NT2/D1 (cell line): ENCODE measurements around the gene TMEM240.
"Not testable (repeated sequence)": the region's sequence is repeated elsewhere in the genome, so short reads cannot be mapped to it uniquely, and the experiment has no call there.

Source experiments
- SUZ12 ChIP-seq: IDR thresholded peaks from 2 replicates; pipeline ENCODE4 v1.6.1; 2011; ENCODE audit not compliant: insufficient read length, insufficient read depth; ENCODE audit errors: extremely low read depth
- YY1 ChIP-seq: IDR thresholded peaks from 2 replicates; pipeline ENCODE4 v1.6.1; 2011; ENCODE audit not compliant: insufficient read length, insufficient read depth
- ZNF274 ChIP-seq: IDR thresholded peaks from 2 replicates; pipeline ENCODE4 v1.6.1; 2011; ENCODE audit warnings: mild to moderate bottlenecking, low read depth, low read length

DNA sequence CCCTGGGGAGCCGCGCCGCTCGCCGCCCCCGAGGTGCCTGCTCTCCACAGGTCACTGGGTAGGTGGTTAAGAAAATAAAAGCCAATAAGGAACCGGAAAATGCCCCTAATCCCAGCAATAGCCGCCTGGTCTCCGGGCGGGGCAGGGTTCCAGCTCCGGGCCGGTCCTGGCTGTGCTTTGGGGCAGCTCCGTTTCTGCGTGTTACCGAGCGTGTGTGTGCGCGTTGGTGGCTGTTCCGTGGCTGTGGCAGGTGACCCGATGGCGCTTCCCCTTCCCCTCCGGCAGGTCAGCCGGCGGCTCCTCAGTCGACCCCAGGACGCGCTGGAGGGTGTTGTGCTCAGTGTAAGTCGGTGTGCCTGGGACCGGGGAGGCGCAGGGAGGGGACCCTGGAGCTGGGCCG lies 17.2 kb downstream of the TMEM240 start:
- TF ChIP-seq YY1, ZNF274, SUZ12: not testable (repeated sequence)
